GM23338 (cell line): ENCODE data around the gene SLIT2. TPM values are rescaled to one million over a fixed set of nuclear protein-coding genes. Genes with fewer than 3 reads are reported as not detected.

ENCODE experiments used
- ATAC-seq: fragments of 200-7000 bp; cut with Tn5 transposase; 3 replicates; pipeline ENCODE4 v1.9.1; 2020
- DNase-seq: peaks from one replicate; pipeline ENCODE4 v3.0.0-alpha.2; 2015; ENCODE audit warnings: low spot score
- H2AFZ ChIP-seq: fragments of 200-600 bp; sonication (generic); 2 replicates; pipeline ENCODE4 v1.8.0; 2016; ENCODE audit warnings: antibody characterized with exemption, mild to moderate bottlenecking, moderate library complexity
- H3F3A ChIP-seq: fragments of 200-600 bp; sonication (generic); replicated peaks from 2 replicates; pipeline ENCODE4 v1.8.0; 2017; ENCODE audit warnings: antibody characterized with exemption, mixed run types, low read depth
- H3K27ac ChIP-seq: fragments of 200-600 bp; sonication (generic); 2 replicates; pipeline ENCODE4 v1.6.1; 2016; ENCODE audit warnings: low read depth
- H3K27me3 ChIP-seq: fragments of 200-600 bp; sonication (generic); 2 replicates; pipeline ENCODE4 v1.8.0; 2016; ENCODE audit warnings: mild to moderate bottlenecking, mixed run types, moderate library complexity; ENCODE audit not compliant: insufficient read depth
- H3K36me3 ChIP-seq: fragments of 200-600 bp; sonication (generic); 2 replicates; pipeline ENCODE4 v1.8.0; 2016; ENCODE audit warnings: mild to moderate bottlenecking; ENCODE audit not compliant: insufficient read depth
- H3K4me1 ChIP-seq: fragments of 200-600 bp; sonication (generic); 2 replicates; pipeline ENCODE4 v1.8.0; 2016; ENCODE audit warnings: mild to moderate bottlenecking, moderate library complexity; ENCODE audit not compliant: insufficient read depth
- H3K4me2 ChIP-seq: fragments of 200-600 bp; sonication (generic); 2 replicates; pipeline ENCODE4 v1.7.1; 2017; ENCODE audit warnings: mixed run types
- H3K4me3 ChIP-seq: fragments of 200-600 bp; sonication (generic); 2 replicates; pipeline ENCODE4 v1.6.1; 2016; ENCODE audit warnings: mixed run types
- H3K79me2 ChIP-seq: fragments of 200-600 bp; sonication (generic); replicated peaks from 2 replicates; pipeline ENCODE4 v1.8.0; 2017; ENCODE audit warnings: mild to moderate bottlenecking; ENCODE audit not compliant: insufficient read depth
- H3K9me2 ChIP-seq: fragments of 200-600 bp; sonication (generic); 2 replicates; pipeline ENCODE4 v1.8.0; 2017; ENCODE audit not compliant: insufficient read depth
- H4K20me1 ChIP-seq: fragments of 200-600 bp; sonication (generic); replicated peaks from 2 replicates; pipeline ENCODE4 v1.8.0; 2017; ENCODE audit warnings: mild to moderate bottlenecking; ENCODE audit not compliant: insufficient read depth
- H3K27ac Mint-ChIP-seq: 2 replicates; pipeline ENCODE4 v1.8.0; 2020; ENCODE audit warnings: inconsistent platforms, mild to moderate bottlenecking, moderate library complexity, mixed read lengths
- H3K27me3 Mint-ChIP-seq: 3 replicates; pipeline ENCODE4 v1.8.0; 2022; ENCODE audit warnings: low read depth, mild to moderate bottlenecking, moderate library complexity, mixed read lengths, inconsistent platforms; ENCODE audit not compliant: insufficient read depth, poor library complexity
- H3K36me3 Mint-ChIP-seq: 3 replicates; pipeline ENCODE4 v1.8.0; 2021; ENCODE audit warnings: low read depth, mild to moderate bottlenecking, inconsistent platforms, moderate library complexity, mixed read lengths
- H3K4me1 Mint-ChIP-seq: 3 replicates; pipeline ENCODE4 v1.8.0; 2020; ENCODE audit warnings: mild to moderate bottlenecking, inconsistent platforms, mixed read lengths
- H3K4me3 Mint-ChIP-seq: 3 replicates; pipeline ENCODE4 v1.8.0; 2021; ENCODE audit warnings: moderate library complexity, mild to moderate bottlenecking, inconsistent platforms, mixed read lengths
- H3K9me3 Mint-ChIP-seq: 3 replicates; pipeline ENCODE4 v1.8.0; 2020; ENCODE audit warnings: moderate library complexity, mild to moderate bottlenecking, inconsistent platforms, mixed read lengths
- CREB1 ChIP-seq: fragments of 250-450 bp; sonication (Bioruptor Pico); IDR thresholded peaks from 2 replicates; pipeline ENCODE4 v1.5.0; 2020; ENCODE audit warnings: low read depth, mild to moderate bottlenecking, moderate library complexity
- CTCF ChIP-seq, 2 experiments: fragments of 200-600 bp in 1 of 2; sonication (generic) in 1 of 2; conservative IDR thresholded peaks; 2 replicates each; pipeline versions ENCODE4 v1.5.1 to v1.6.1; 2016 to 2017; ENCODE audit warnings: antibody characterized with exemption in 2 of 2, low read depth in 2 of 2, mild to moderate bottlenecking in 2 of 2, moderate library complexity in 1 of 2
- EZH2 ChIP-seq: fragments of 200-600 bp; sonication (generic); IDR thresholded peaks from one replicate; pipeline ENCODE4 v1.8.0; 2017; ENCODE audit warnings: antibody characterized with exemption, mild to moderate bottlenecking, low read depth; ENCODE audit not compliant: unreplicated experiment
- EZH2phosphoT487 ChIP-seq: fragments of 200-600 bp; sonication (generic); IDR thresholded peaks from one replicate; pipeline ENCODE4 v1.8.1; 2018; ENCODE audit warnings: antibody characterized with exemption; ENCODE audit not compliant: unreplicated experiment
- JUNB ChIP-seq: IDR thresholded peaks from one replicate; pipeline ENCODE4 v1.6.1; 2016; ENCODE audit warnings: antibody characterized with exemption; ENCODE audit not compliant: unreplicated experiment
- NANOG ChIP-seq: IDR thresholded peaks from 2 replicates; pipeline ENCODE4 v1.6.1; 2016; ENCODE audit warnings: antibody characterized with exemption, borderline replicate concordance
- REST ChIP-seq: IDR thresholded peaks from one replicate; pipeline ENCODE4 v1.6.1; 2018; ENCODE audit warnings: antibody characterized with exemption; ENCODE audit not compliant: unreplicated experiment
- STAT1 ChIP-seq: IDR thresholded peaks from one replicate; pipeline ENCODE4 v1.6.1; 2016; ENCODE audit warnings: antibody characterized with exemption; ENCODE audit not compliant: unreplicated experiment
- ZNF114 ChIP-seq: fragments of 250-450 bp; sonication (Bioruptor Pico); IDR thresholded peaks from 2 replicates; pipeline ENCODE4 v1.5.0; 2020; ENCODE audit warnings: mild to moderate bottlenecking, moderate library complexity
- ZNF462 ChIP-seq: fragments of 250-450 bp; sonication (Bioruptor Pico); IDR thresholded peaks from 2 replicates; pipeline ENCODE4 v1.5.0; 2020; ENCODE audit warnings: mild to moderate bottlenecking, moderate library complexity
- polyA plus RNA-seq: library from polyadenylated mRNA; unstranded; fragments of >200 nt; fragmentation: Nextera tagmentation; extraction: Ambion mirVana; gene quantifications from 2 replicates; pipeline ENCODE4 v1.2.1, GENCODE V29; 2016
- total RNA-seq: library from RNA; depleted of rRNA; stranded (reverse); fragments of >200 nt; shearing (Covaris generic); gene quantifications from 2 replicates; pipeline ENCODE4 v1.2.3, GENCODE V29; 2014

Gene SLIT2
- total and polyA plus RNA-seq, 2 experiments from 2014 or later = 5.2 to 5.6 TPM

GRCh38 chr4:20292739-20293138 is 41.0 kb downstream of the SLIT2 start:
- no peak overlapping the region for H3K4me3 Mint-ChIP-seq
- no peaks in the 10 kb centered on the region for H3K36me3 Mint-ChIP-seq
- H3F3A ChIP-seq = no peaks in the 10 kb centered on the region
- H3K9me2 ChIP-seq = no peaks in the 10 kb centered on the region
- DNase-seq (no peak), ATAC-seq (no peak)
- H3K27me3 Mint-ChIP-seq = no peaks in the 10 kb centered on the region
- H3K27ac ChIP-seq = no peak overlapping the region
- H3K79me2 ChIP-seq = no peaks in the 10 kb centered on the region
- no peak overlapping the region for H2AFZ ChIP-seq
- H3K4me1 ChIP-seq = no peaks in the 10 kb centered on the region
- H3K4me2 ChIP-seq = no peak overlapping the region
- H3K27me3 ChIP-seq = no peaks in the 10 kb centered on the region
- H3K9me3 Mint-ChIP-seq = no peaks in the 10 kb centered on the region
- TF ChIP-seq CTCF (conservative IDR thresholded peaks at IDR 0.05; ENCODE audit: low read depth in 2 of 2) = no peak
- TF ChIP-seq ZNF114 (CRISPR knock-in tag) = no peak
- no peak for TF ChIP-seq CREB1 (CRISPR knock-in tag)
- no peak for TF ChIP-seq EZH2phosphoT487
- no peak for TF ChIP-seq REST
- TF ChIP-seq EZH2 = no peak
- no peak for TF ChIP-seq JUNB
- no peaks in the 10 kb centered on the region for H3K36me3 ChIP-seq
- no peaks in the 10 kb centered on the region for H4K20me1 ChIP-seq
- no peak overlapping the region for H3K4me3 ChIP-seq
- no peak overlapping the region for H3K27ac Mint-ChIP-seq
- peaks cover 6% of the 10 kb centered on the region; the same call in 2 of the 3 replicates for H3K4me1 Mint-ChIP-seq

- DNase-seq (no peak), ATAC-seq (no peak)
- Histone ChIP-seq H3K4me3 (no peak overlapping the region), H3K4me1 (no peaks in the 10 kb centered on the region), H4K20me1 (no peaks in the 10 kb centered on the region), H3K27me3 (no peaks in the 10 kb centered on the region), H2AFZ (no peak overlapping the region), H3K4me2 (no peak overlapping the region), H3K36me3 (no peaks in the 10 kb centered on the region), H3K79me2 (no peaks in the 10 kb centered on the region), H3F3A (no peaks in the 10 kb centered on the region), H3K27ac (no peak overlapping the region), H3K9me2 (no peaks in the 10 kb centered on the region)
- H3K9me3 Mint-ChIP-seq = no peaks in the 10 kb centered on the region
- H3K4me3 Mint-ChIP-seq = no peak overlapping the region
- H3K27ac Mint-ChIP-seq = no peak overlapping the region
- H3K36me3 Mint-ChIP-seq = no peaks in the 10 kb centered on the region
- H3K4me1 Mint-ChIP-seq = peaks cover 7% of the 10 kb centered on the region
- no peaks in the 10 kb centered on the region for H3K27me3 Mint-ChIP-seq
- TF ChIP-seq STAT1 (no peak), ZNF462 (CRISPR knock-in tag) (no peak), NANOG (no peak)
Observed at GRCh38 chr4:20297261-20297660, 45.6 kb downstream of the SLIT2 start.
